Mesothelial cell of epicardium (in vitro differentiated cells): ENCODE results near the gene CDH23. TPM values are rescaled to one million over a fixed set of nuclear protein-coding genes. Genes with fewer than 3 reads are reported as not detected.

ENCODE experiments used
- DNase-seq, 2 experiments: peaks; one replicate each; pipeline ENCODE4 v3.0.0; 2021; ENCODE audit warnings: low spot score in 2 of 2; ENCODE audit not compliant: unreplicated experiment in 2 of 2
- H3K27ac Mint-ChIP-seq: 2 replicates; pipeline ENCODE4 v1.8.0; 2021; ENCODE audit warnings: mixed read lengths
- H3K27me3 Mint-ChIP-seq: 2 replicates; pipeline ENCODE4 v1.8.0; 2021; ENCODE audit warnings: low read depth, mixed read lengths
- H3K36me3 Mint-ChIP-seq: 2 replicates; pipeline ENCODE4 v1.8.0; 2021; ENCODE audit warnings: mixed read lengths
- H3K4me1 Mint-ChIP-seq: 2 replicates; pipeline ENCODE4 v1.8.0; 2021; ENCODE audit warnings: mixed read lengths
- H3K4me3 Mint-ChIP-seq: 2 replicates; pipeline ENCODE4 v1.8.0; 2021; ENCODE audit warnings: mild to moderate bottlenecking, moderate library complexity, mixed read lengths
- H3K9me3 Mint-ChIP-seq: 2 replicates; pipeline ENCODE4 v1.8.0; 2021; ENCODE audit warnings: mixed read lengths
- total RNA-seq: library from RNA; stranded (reverse); gene quantifications from 3 replicates; pipeline ENCODE4 v1.2.1, GENCODE V29; 2021
- TF ChIP-seq, protein P1 (sequence below): fragments of 200-600 bp; sonication (generic); IDR thresholded peaks from one replicate; pipeline ENCODE4 v1.5.0; 2021; ENCODE audit warnings: antibody characterized with exemption; ENCODE audit not compliant: unreplicated experiment

CDH23 gene
- total RNA-seq, 1 donor from 2014 or later = 2.5 TPM

DNA sequence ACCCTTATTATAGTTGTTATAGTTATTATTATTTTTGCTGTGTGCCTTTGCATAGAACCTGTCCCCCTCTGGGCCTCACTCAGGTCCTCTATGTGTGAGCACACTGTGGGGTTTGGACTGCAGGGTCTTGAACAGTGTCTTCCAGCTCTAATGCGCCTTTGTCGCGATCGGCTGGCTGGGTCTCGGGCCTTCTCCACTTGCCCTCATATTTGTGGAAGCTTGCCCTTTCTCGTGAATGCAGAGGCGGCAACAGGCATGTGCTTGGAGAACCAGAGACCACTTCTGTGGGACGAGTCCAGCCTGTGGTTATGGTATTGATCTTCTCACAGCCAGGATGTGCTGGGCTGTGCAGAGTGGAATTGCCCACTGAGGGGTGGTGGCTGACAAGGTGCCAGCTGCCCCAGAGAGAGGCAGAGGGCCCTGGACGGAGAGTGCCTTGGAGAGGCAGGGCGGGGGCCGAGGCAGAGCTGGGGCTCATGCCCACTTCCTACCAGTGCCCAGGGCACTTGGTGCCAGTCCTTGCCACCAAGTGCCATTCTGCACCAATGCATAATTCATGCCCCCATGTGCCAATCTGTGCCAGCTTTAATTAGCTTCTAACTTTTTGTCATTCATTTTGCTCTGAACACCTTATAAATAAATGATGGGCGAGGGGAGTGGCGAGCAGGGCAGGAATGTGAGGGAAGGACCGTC, 6.8 kb upstream of the CDH23 start:
- Mint-ChIP-seq H3K36me3 (no peaks in the 10 kb centered on the region), H3K4me3 (no peak overlapping the region), H3K27ac (no peak overlapping the region), H3K4me1 (peaks cover 8% of the 10 kb centered on the region), H3K9me3 (no peaks in the 10 kb centered on the region), H3K27me3 (peaks cover 51% of the 10 kb centered on the region)
- TF ChIP-seq, protein P1, sequence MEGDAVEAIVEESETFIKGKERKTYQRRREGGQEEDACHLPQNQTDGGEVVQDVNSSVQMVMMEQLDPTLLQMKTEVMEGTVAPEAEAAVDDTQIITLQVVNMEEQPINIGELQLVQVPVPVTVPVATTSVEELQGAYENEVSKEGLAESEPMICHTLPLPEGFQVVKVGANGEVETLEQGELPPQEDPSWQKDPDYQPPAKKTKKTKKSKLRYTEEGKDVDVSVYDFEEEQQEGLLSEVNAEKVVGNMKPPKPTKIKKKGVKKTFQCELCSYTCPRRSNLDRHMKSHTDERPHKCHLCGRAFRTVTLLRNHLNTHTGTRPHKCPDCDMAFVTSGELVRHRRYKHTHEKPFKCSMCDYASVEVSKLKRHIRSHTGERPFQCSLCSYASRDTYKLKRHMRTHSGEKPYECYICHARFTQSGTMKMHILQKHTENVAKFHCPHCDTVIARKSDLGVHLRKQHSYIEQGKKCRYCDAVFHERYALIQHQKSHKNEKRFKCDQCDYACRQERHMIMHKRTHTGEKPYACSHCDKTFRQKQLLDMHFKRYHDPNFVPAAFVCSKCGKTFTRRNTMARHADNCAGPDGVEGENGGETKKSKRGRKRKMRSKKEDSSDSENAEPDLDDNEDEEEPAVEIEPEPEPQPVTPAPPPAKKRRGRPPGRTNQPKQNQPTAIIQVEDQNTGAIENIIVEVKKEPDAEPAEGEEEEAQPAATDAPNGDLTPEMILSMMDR = no peak
- no peak for DNase-seq

DNA sequence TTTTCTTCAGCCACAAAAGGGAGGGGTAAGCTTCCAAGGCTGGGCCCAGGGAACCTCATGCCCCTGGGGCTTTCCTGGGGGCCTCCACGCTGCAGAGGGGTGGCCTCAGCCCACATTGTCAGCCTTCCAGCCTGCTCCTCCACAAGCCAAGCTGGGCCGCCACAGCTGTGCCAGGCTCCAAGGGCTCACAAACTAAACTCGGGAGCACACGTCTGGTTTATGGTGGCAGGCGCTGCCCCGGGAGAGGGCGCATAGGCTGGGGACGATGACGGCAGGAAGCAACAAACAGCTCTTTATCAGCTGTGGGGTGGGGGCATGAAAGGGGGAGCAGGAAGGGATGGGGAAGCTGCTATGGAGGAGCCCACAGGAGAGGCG, 6.3 kb upstream of the CDH23 start:
- no peak overlapping the region for H3K27ac Mint-ChIP-seq
- H3K4me3 Mint-ChIP-seq = no peak overlapping the region
- H3K27me3 Mint-ChIP-seq = peaks cover 55% of the 10 kb centered on the region
- peaks cover 8% of the 10 kb centered on the region for H3K4me1 Mint-ChIP-seq
- no peaks in the 10 kb centered on the region for H3K36me3 Mint-ChIP-seq
- no peaks in the 10 kb centered on the region for H3K9me3 Mint-ChIP-seq
- TF ChIP-seq, protein P1 = no peak
- no peak for DNase-seq

DNA sequence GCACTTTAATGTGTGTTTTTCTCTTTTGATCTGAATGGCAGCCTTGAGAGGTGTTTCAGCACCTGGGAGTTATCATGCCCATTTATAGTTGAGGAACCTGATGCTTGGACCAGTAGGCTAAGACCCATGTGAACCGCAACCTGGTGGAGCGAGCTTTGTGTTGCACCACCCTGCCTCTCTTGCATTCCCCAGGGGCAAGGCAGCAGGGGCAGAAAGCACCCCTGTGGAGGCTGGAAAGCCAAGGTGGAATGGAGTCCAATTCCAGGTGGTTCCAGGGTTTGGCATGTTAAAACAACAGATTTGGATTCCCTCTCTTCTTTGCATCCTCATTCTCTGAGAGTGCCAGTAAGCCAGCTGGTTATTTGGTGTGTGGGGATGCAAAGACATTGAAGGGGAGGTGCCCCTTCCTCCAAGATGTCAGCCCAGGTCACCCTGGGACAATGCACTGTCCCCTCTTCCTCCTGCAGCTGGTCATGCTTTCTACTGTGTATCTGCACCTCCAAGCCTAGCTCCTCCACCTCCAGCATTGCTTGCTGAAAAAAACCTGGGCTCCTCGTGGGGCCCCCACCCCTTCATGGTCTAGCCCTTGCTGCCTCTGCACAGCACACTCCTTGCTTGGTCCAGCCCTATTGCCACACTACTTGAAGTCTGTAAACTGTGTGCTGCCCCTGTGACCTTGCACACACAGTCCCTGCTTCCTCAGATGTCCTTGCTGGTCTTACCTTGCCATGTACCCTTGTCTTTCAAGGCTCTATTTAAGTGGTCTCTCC, 5.6 kb upstream of the CDH23 start:
- Mint-ChIP-seq H3K27me3 (peaks cover 60% of the 10 kb centered on the region), H3K36me3 (no peaks in the 10 kb centered on the region), H3K4me3 (no peak overlapping the region), H3K27ac (no peak overlapping the region), H3K9me3 (no peaks in the 10 kb centered on the region), H3K4me1 (peaks cover 11% of the 10 kb centered on the region)
- DNase-seq = no peak
- TF ChIP-seq, protein P1 = no peak

DNA sequence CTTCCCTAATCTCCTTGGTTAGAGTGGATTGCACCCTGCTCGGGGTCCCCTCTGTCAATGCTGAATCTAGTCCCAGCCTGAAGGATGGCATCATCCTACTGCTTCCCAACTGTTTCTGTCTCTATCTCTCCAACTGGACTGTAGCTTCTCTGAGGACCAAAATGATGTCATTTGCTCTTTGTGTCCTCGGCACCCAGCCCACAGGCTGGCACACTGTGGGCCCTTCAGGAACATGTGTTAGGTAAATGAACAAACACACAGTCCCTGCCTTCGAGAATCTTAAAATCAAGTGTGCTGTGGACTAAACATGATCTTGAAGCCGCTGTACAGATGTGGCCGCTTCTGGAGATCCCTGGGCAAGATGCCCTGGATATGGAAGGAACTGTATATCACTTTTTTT, 5.0 kb upstream of the CDH23 start:
- no peak overlapping the region for H3K4me3 Mint-ChIP-seq
- no peaks in the 10 kb centered on the region for H3K36me3 Mint-ChIP-seq
- DNase-seq = no peak
- H3K27ac Mint-ChIP-seq = no peak overlapping the region
- TF ChIP-seq, protein P1 = no peak
- peaks cover 11% of the 10 kb centered on the region for H3K4me1 Mint-ChIP-seq
- peaks cover 59% of the 10 kb centered on the region for H3K27me3 Mint-ChIP-seq
- H3K9me3 Mint-ChIP-seq = no peaks in the 10 kb centered on the region

DNA sequence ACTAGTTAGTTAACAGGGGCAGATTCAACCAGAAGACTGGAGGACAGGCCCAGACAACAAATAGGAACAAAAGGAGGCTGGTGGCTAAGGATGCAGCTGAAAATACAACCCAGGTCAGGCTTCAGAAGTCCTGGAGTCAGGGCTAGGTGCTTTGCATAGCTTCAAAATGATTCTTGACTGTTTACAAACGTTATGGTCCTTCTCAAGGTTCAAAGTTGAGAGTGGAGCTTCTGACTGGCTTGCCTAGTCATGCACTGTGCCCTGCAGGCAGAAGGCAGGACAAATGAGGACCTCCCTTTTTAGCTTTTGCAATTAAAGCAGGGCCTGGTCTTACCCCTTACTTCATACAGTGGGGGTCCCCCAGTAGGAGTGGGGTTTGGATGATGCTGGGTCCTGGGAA, 4.4 kb upstream of the CDH23 start:
- H3K4me3 Mint-ChIP-seq = no peak overlapping the region
- no peak overlapping the region for H3K27ac Mint-ChIP-seq
- H3K9me3 Mint-ChIP-seq = no peaks in the 10 kb centered on the region
- peaks cover 61% of the 10 kb centered on the region for H3K27me3 Mint-ChIP-seq
- H3K4me1 Mint-ChIP-seq = peaks cover 11% of the 10 kb centered on the region
- H3K36me3 Mint-ChIP-seq = no peaks in the 10 kb centered on the region
- no peak for DNase-seq
- TF ChIP-seq, protein P1 = no peak
